K562 (cell line): Measurements from ENCODE around the gene FILIP1L. TPM values are rescaled to one million over a fixed set of nuclear protein-coding genes. Genes with fewer than 3 reads are reported as not detected.
A peak's percentile ranks its signal among the peaks of the same experiment; 100 is the strongest.

Experiments
- ATAC-seq: fragments of 200-7000 bp; cut with Tn5 transposase; 3 replicates; pipeline ENCODE4 v1.9.1; 2020; ENCODE audit warnings: moderate library complexity
- BruUV-seq: library from RNA; stranded (reverse); fragments of 400-500 nt; replicated peaks from 2 replicates; lab custom pipeline; 2021; lab: Mats Ljungman, UMichigan
- CTCF ChIA-PET: fragments of 300-600 bp; formaldehyde crosslinking; extraction: SDS; loops from one replicate; lab custom pipeline; 2021; ENCODE audit warnings: low intra/inter-chr PET ratio; lab: Yijun Ruan, JAX
- POLR2A ChIA-PET: fragments of 300-600, 350-650 bp; sonication (Branson Sonifier 250); formaldehyde crosslinking; extraction: SDS; loops from one replicate; lab custom pipeline; 2021; ENCODE audit warnings: antibody characterized with exemption, inconsistent platforms; lab: Yijun Ruan, JAX
- DNase-seq, 4 experiments: peaks; one replicate each; pipeline versions ENCODE4 v3.0.0 to v3.0.0-alpha.2; 2011 to 2018; ENCODE audit warnings: low spot score in 3 of 4, mixed read lengths in 3 of 4; ENCODE audit errors: extremely low read depth in 1 of 4
- FAIRE-seq: peaks from 2 replicates; lab custom pipeline; 2011; peaks lifted over from hg19 to GRCh38; lab: Jason Lieb, UNC
- H2AFZ ChIP-seq: 2 replicates; pipeline ENCODE4 v1.6.0; 2011; ENCODE audit warnings: low read depth, low read length, control low read depth, inconsistent platforms
- H3K27ac ChIP-seq: fragments of 200-600 bp; 3 replicates; pipeline ENCODE4 v1.8.0; 2011; ENCODE audit warnings: low read depth, mild to moderate bottlenecking, control low read depth, inconsistent platforms, low read length, moderate library complexity, mixed read lengths; ENCODE audit errors: extremely low read depth
- H3K27me3 ChIP-seq, 2 experiments: fragments of 300-600 bp in 1 of 2; 2 replicates in 1 of 2; 3 replicates in 1 of 2; pipeline versions ENCODE4 v1.6.0 to v1.8.0; 2011; ENCODE audit warnings: inconsistent platforms in 2 of 2, low read length in 2 of 2, mild to moderate bottlenecking in 1 of 2, mixed read lengths in 1 of 2, moderate library complexity in 1 of 2; ENCODE audit not compliant: control insufficient read depth in 2 of 2, insufficient read depth in 2 of 2
- H3K36me3 ChIP-seq: fragments of 300-600 bp; 3 replicates; pipeline ENCODE4 v1.8.0; 2011; ENCODE audit warnings: mild to moderate bottlenecking, low read length, inconsistent platforms; ENCODE audit not compliant: control insufficient read depth, insufficient read depth
- H3K4me1 ChIP-seq, 2 experiments: fragments of 200-600 bp in 1 of 2; replicated peaks in 1 of 2; 2 replicates in 1 of 2; 3 replicates in 1 of 2; pipeline versions ENCODE4 v1.5.1 to v1.8.0; 2011; ENCODE audit warnings: inconsistent platforms in 2 of 2, low read length in 2 of 2, mild to moderate bottlenecking in 1 of 2, mixed read lengths in 1 of 2, moderate library complexity in 1 of 2; ENCODE audit not compliant: control insufficient read depth in 2 of 2, insufficient read depth in 2 of 2
- H3K4me2 ChIP-seq: 2 replicates; pipeline ENCODE4 v1.6.1; 2011; ENCODE audit warnings: low read length, control low read depth, inconsistent platforms, mixed read lengths; ENCODE audit not compliant: insufficient read depth
- H3K4me3 ChIP-seq: fragments of 200-600 bp; sonication (generic), shearing (Covaris generic); 2 replicates; pipeline ENCODE4 v1.5.1; 2016; ENCODE audit warnings: control low read depth, inconsistent platforms
- H3K79me2 ChIP-seq: fragments of 200-600 bp; 3 replicates; pipeline ENCODE4 v1.8.0; 2011; ENCODE audit warnings: low read length, inconsistent platforms; ENCODE audit not compliant: control insufficient read depth, insufficient read depth
- H3K9ac ChIP-seq, 2 experiments: 2 replicates each; pipeline versions ENCODE4 v1.6.0 to v1.6.1; 2011; ENCODE audit warnings: low read depth in 2 of 2, low read length in 2 of 2, control low read depth in 1 of 2, inconsistent platforms in 1 of 2, mild to moderate bottlenecking in 1 of 2, mixed read lengths in 1 of 2; ENCODE audit not compliant: insufficient read depth in 1 of 2
- H3K9me1 ChIP-seq: one replicate; pipeline ENCODE4 v1.6.0; 2011; ENCODE audit warnings: inconsistent platforms, mild to moderate bottlenecking, low read length, moderate library complexity; ENCODE audit not compliant: control insufficient read depth, insufficient read depth
- H3K9me3 ChIP-seq: replicated peaks from 2 replicates; pipeline ENCODE4 v1.5.1; 2011; ENCODE audit warnings: low read depth, low read length, inconsistent platforms; ENCODE audit not compliant: control insufficient read depth, insufficient read depth
- H4K20me1 ChIP-seq: replicated peaks from 2 replicates; pipeline ENCODE4 v1.6.1; 2011; ENCODE audit warnings: low read length, inconsistent platforms, mixed read lengths; ENCODE audit not compliant: control insufficient read depth, insufficient read depth
- ATF4 ChIP-seq: fragments of 450-650 bp; formaldehyde crosslinking; IDR thresholded peaks from 2 replicates; pipeline ENCODE4 v1.4.0; 2022; ENCODE audit warnings: mild to moderate bottlenecking, moderate library complexity
- E2F3 ChIP-seq: fragments of 250-450 bp; sonication (Bioruptor Pico); IDR thresholded peaks from 2 replicates; pipeline ENCODE4 v1.4.0; 2020; ENCODE audit warnings: mild to moderate bottlenecking
- ETV5 ChIP-seq: sonication (generic); formaldehyde crosslinking; IDR thresholded peaks from 2 replicates; pipeline ENCODE4 v1.4.0; 2020; ENCODE audit warnings: low read depth, mild to moderate bottlenecking, missing genetic modification reagents
- MEIS2 ChIP-seq: fragments of 450-650 bp; IDR thresholded peaks from 2 replicates; pipeline ENCODE4 v1.6.1; 2014; ENCODE audit warnings: mild to moderate bottlenecking; ENCODE audit not compliant: partially characterized antibody
- NFIC ChIP-seq: fragments of 450-650 bp; IDR thresholded peaks from 2 replicates; pipeline ENCODE4 v1.6.1; 2017; ENCODE audit warnings: mild to moderate bottlenecking, inconsistent platforms
- PHF21A ChIP-seq: fragments of 450-650 bp; IDR thresholded peaks from 2 replicates; pipeline ENCODE4 v1.6.1; 2017; ENCODE audit warnings: low read depth, borderline replicate concordance
- RCOR1 ChIP-seq, 2 experiments: IDR thresholded peaks; 2 replicates each; pipeline ENCODE4 v1.6.1; 2012; ENCODE audit warnings: low read depth in 2 of 2, low read length in 2 of 2, borderline replicate concordance in 1 of 2, improper control_type of control experiment in 1 of 2
- RNF219 ChIP-seq: fragments of 250-450 bp; sonication (Bioruptor Pico); IDR thresholded peaks from 2 replicates; pipeline ENCODE4 v1.5.0; 2022; ENCODE audit warnings: mild to moderate bottlenecking
- SPI1 ChIP-seq: IDR thresholded peaks from 2 replicates; pipeline ENCODE4 v1.6.1; 2011; ENCODE audit warnings: low read depth, low read length, control low read depth, borderline replicate concordance
- ZNF444 ChIP-seq: fragments of 250-450 bp; sonication (Bioruptor Pico); IDR thresholded peaks from 2 replicates; pipeline ENCODE4 v1.4.0; 2020; ENCODE audit warnings: mild to moderate bottlenecking, moderate library complexity
- ZNF655 ChIP-seq: fragments of 250-450 bp; sonication (Bioruptor Pico); IDR thresholded peaks from 2 replicates; pipeline ENCODE4 v1.5.0; 2021
- WGBS: fragments of 100-300 bp; shearing (Covaris generic); methylation state at CpG from one replicate; pipeline ENCODE4 v1.1.6; 2016; ENCODE audit warnings: low coverage, mixed read lengths; ENCODE audit not compliant: insufficient coverage; ENCODE audit errors: missing lambda C conversion rate; 5-methylcytosine and 5-hydroxymethylcytosine counted together
- in situ Hi-C: fragments of 300-500 bp; cut with MboI; formaldehyde crosslinking; loops from 4 replicates; pipeline ENCODE4 v1.15.0; 2018; ENCODE audit warnings: inconsistent platforms, mixed read lengths
- intact Hi-C: fragments of 100-400 bp; cut with micrococcal nuclease; formaldehyde crosslinking; loops from 2 replicates; pipeline ENCODE4 v1.14.2; 2022
- polyA plus RNA-seq, 8 experiments: library from polyadenylated mRNA; depleted of rRNA in 4 of 8; stranded (reverse) in 5 of 8; unstranded in 3 of 8; fragments of >200 nt; fragmentation: Nextera tagmentation in 2 of 8; fragmentation: Illumina TruSeq in 1 of 8; extraction: Ambion mirVana in 2 of 8; extraction: Trizol in 1 of 8; gene quantifications; 2 replicates each; pipeline versions ENCODE4 v1.2.1 to v1.2.3, GENCODE V29; 2011 to 2014; ENCODE audit warnings: inconsistent platforms in 1 of 8, missing spikeins in 1 of 8
- total RNA-seq, 7 experiments: library from RNA; depleted of rRNA in 6 of 7; stranded (reverse); fragments of >200 nt in 6 of 7; fragmentation: Illumina TruSeq in 2 of 7; extraction: Trizol in 2 of 7; gene quantifications; 2 replicates each; pipeline versions ENCODE4 v1.2.1 to v1.2.3, GENCODE V29; 2011 to 2021; ENCODE audit warnings: low replicate concordance in 1 of 7
- TF ChIP-seq, protein P1 (sequence below): fragments of 250-450 bp; sonication (Bioruptor Pico); IDR thresholded peaks from 2 replicates; pipeline ENCODE4 v1.4.0; 2020; ENCODE audit warnings: borderline replicate concordance
- TF ChIP-seq, protein P2 (sequence below), 2 experiments: fragments of 200-800 bp in 1 of 2; sonication (Bioruptor generic) in 1 of 2; sonication (generic) in 1 of 2; formaldehyde crosslinking in 1 of 2; IDR thresholded peaks in 1 of 2; conservative IDR thresholded peaks in 1 of 2; 2 replicates each; pipeline versions ENCODE4 v1.5.0 to v1.6.1; 2016 to 2020; ENCODE audit warnings: missing compliant biosample characterization in 1 of 2, missing genetic modification characterization in 1 of 2, missing genetic modification reagents in 1 of 2

The FILIP1L gene
- total and polyA plus RNA-seq, 9 of the 15 experiments (the other 6 are each of a cell fraction or from before 2014, with no cell fraction given): 0.50 to 2.1 (median 1.1) TPM

DNA sequence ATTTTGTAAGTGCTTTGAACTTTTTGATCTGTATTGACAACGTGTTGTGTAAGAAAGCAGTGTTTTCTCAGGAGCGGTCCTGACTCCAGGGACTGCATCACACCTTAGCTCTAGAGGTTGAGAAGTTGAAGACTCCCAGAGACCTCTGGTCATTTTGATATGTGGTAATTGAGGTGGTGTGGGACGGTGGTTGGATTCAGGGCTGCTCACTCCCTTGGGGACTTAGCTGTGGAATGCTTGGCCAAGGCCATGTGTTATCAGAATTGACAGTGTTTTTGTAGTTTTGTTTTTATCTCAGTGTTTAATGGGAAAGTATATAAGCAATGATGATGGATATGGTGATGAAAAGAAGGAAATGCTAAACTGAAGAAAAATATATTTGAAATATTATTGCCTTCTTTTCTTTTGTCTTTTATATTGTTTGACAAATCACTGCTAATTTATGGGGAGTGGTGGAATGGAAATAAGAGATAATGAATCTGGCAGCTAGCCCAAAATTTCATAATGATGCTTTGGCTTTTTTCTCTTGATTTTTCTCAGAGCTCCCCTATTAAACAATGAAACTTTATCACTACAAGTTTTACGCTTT, 280.6 kb downstream of the FILIP1L start:
- H3K4me1 ChIP-seq: no peaks in the 10 kb centered on the region; a peak in 1 of 5 replicates
- H2AFZ ChIP-seq: no peak overlapping the region
- no peak overlapping the region for H3K27ac ChIP-seq
- FAIRE-seq: no peak
- H4K20me1 ChIP-seq: peaks cover 6% of the 10 kb centered on the region; the same call in 1 of the 2 replicates
- ChIA-PET POLR2A (no interaction called here), CTCF (no interaction called here)
- no peak overlapping the region for H3K4me3 ChIP-seq
- BruUV-seq: no TSS peak
- no peak for ATAC-seq
- in situ Hi-C loops: loop anchor here (5.0 to 25.0 kb wide), 3 partner anchors 229 to 779 kb away; partner anchors contain the start of gene ADGRG7
- H3K9me1 ChIP-seq: no peaks in the 10 kb centered on the region
- no peaks in the 10 kb centered on the region for H3K27me3 ChIP-seq
- no peak overlapping the region for H3K4me2 ChIP-seq
- H3K9me3 ChIP-seq: no peaks in the 10 kb centered on the region
- H3K9ac ChIP-seq: no peak overlapping the region
- WGBS: 72% methylated on average over 4 of the region's 4 CpGs
- intact Hi-C loops: loop anchor here (2.0 kb wide), 1 partner anchor 235 kb away; no protein-coding TSS in a partner anchor
- H3K79me2 ChIP-seq: peaks cover 84% of the 10 kb centered on the region
- no peaks in the 10 kb centered on the region for H3K36me3 ChIP-seq
- DNase-seq: no peak
- TF ChIP-seq ETV5 (no peak), MEIS2 (peak; percentile 4), E2F3 (CRISPR knock-in tag) (no peak), ZNF655 (CRISPR knock-in tag) (no peak), ATF4 (CRISPR knock-in tag) (no peak), PHF21A (0 out of 2 replicates have a peak, but pooled peaks have one; percentile 27), SPI1 (no peak), NFIC (peak; percentile 67), ZNF444 (CRISPR knock-in tag) (no peak), RCOR1 (IDR thresholded peaks at IDR 0.05; ENCODE audit: borderline replicate concordance in 1 of 2, low read depth in 2 of 2, low read length in 2 of 2) (0 out of 4 replicates have a peak, but pooled peaks of 1 of the 2 experiments have one; percentile 14), RNF219 (CRISPR knock-in tag) (no peak)
- TF ChIP-seq, protein P1, sequence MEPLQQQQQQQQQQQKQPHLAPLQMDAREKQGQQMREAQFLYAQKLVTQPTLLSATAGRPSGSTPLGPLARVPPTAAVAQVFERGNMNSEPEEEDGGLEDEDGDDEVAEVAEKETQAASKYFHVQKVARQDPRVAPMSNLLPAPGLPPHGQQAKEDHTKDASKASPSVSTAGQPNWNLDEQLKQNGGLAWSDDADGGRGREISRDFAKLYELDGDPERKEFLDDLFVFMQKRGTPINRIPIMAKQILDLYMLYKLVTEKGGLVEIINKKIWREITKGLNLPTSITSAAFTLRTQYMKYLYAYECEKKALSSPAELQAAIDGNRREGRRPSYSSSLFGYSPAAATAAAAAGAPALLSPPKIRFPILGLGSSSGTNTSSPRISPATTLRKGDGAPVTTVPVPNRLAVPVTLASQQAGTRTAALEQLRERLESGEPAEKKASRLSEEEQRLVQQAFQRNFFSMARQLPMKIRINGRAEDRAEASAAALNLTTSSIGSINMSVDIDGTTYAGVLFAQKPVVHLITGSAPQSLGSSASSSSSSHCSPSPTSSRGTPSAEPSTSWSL (CRISPR knock-in tag): no peak
- TF ChIP-seq, protein P2, sequence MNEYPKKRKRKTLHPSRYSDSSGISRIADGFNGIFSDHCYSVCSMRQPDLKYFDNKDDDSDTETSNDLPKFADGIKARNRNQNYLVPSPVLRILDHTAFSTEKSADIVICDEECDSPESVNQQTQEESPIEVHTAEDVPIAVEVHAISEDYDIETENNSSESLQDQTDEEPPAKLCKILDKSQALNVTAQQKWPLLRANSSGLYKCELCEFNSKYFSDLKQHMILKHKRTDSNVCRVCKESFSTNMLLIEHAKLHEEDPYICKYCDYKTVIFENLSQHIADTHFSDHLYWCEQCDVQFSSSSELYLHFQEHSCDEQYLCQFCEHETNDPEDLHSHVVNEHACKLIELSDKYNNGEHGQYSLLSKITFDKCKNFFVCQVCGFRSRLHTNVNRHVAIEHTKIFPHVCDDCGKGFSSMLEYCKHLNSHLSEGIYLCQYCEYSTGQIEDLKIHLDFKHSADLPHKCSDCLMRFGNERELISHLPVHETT (CRISPR knock-in tag; conservative IDR thresholded peaks at IDR 0.05 in 1 of 2, IDR thresholded peaks at IDR 0.05 in 1 of 2): no peak
